T47D (cell line): Measurements from ENCODE around the gene S100A5.
"Not testable (repeated sequence)": the region's sequence is repeated elsewhere in the genome, so short reads cannot be mapped to it uniquely, and the experiment has no call there.

Experiments
- DNase-seq, 2 experiments: peaks; one replicate each; pipeline versions ENCODE4 v3.0.0 to v3.0.0-alpha.2; 2011 to 2012; ENCODE audit warnings: low read depth in 1 of 2, low spot score in 1 of 2
- JUND ChIP-seq: IDR thresholded peaks from 2 replicates; pipeline ENCODE4 v1.6.1; 2012; ENCODE audit warnings: low read depth
- in situ Hi-C: cut with HindIII; loops from 2 replicates; pipeline ENCODE4 v1.10.0; 2016; ENCODE audit warnings: low sequenced_read_pairs, low pct_unique_long_range_greater_than_20kb

The S100A5 gene

GRCh38 chr1:153531638-153532037 is 9.1 kb downstream of the S100A5 start:
- in situ Hi-C loops: no loop called here
- no peak for DNase-seq
- no peak for TF ChIP-seq JUND

DNA sequence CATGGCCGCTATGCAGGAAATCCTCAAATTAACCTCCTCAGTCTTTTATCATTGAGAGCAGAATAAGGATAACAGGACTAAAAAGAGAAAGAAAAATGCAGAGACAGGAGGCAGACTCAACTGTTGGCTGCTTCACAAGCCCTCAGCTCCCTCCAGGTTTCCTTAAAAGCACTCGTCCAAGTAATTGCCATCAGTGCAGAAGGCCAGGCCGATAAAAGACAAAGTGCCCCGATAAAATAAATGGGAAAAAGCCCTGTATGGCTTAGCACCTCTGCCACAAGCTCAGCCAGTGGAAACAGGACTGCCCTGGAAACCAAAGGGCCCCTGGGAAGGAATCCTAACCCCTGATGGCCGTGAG is 13.1 kb downstream of the S100A5 start:
- no peak for DNase-seq
- no peak for TF ChIP-seq JUND
- in situ Hi-C loops: no loop called here

DNA sequence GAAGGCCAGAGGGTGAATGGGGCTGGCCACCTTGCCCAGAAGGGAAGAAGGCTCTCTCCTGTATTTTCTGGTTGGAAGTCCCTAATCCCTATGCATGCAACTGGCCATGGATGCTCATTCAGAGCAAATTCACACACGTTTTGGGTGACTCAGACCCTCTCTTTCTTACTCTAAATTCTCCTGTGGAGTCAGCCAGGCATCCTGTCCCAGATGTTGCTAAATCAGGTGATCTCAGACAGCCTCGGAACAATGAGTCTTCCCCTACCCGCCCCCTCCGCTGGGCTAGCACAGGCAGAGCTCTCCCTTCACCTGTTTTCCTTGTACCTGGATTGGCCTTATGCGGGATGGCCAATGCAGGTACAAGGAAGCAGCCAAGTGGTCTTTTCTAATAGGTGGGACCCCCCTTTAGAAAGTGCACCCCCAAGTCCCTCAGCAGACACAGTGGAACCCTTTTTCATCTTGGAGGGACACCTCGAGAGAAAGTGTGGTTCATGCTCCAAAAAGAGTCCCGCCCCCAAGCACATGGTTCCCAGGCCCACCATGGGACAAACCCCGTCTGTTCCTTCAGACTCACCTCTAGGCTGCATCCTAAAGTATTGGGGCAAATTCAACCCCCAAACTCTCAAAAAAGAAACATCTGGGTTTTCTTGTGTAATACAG is 13.6 kb downstream of the S100A5 start:
- in situ Hi-C loops: no loop called here
- no peak for DNase-seq
- no peak for TF ChIP-seq JUND

DNA sequence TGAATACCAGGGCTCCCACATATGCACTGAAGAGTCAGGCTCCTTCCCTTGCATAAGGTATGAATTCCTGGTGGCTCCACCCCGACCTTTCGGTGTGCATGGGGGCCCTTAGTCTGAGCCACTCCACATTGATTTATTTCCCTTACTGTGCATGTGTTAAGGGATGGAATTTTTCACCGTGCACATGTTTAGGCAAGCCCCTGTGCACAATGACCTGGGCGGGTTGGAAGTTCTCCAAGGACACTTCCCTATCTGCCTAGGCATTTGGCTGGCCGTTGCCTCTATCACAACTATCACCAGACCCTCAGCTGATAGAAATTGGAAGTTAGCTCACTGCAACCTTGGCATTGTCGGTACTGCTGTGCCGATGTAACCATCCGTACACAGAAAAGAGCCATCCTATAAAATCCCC is 14.6 kb downstream of the S100A5 start:
- DNase-seq: no peak
- no peak for TF ChIP-seq JUND
- in situ Hi-C loops: no loop called here

GRCh38 chr1:153525088-153525728 is 15.5 kb downstream of the S100A5 start:
- no peak for DNase-seq
- TF ChIP-seq JUND: no peak
- in situ Hi-C loops: no loop called here

- DNase-seq, in situ Hi-C loops: not testable (repeated sequence)
Measured at GRCh38 chr1:153522353-153523048, 18.2 kb downstream of the S100A5 start.

GRCh38 chr1:153521808-153522207 is 18.9 kb downstream of the S100A5 start:
- DNase-seq, in situ Hi-C loops: not testable (repeated sequence)

DNA sequence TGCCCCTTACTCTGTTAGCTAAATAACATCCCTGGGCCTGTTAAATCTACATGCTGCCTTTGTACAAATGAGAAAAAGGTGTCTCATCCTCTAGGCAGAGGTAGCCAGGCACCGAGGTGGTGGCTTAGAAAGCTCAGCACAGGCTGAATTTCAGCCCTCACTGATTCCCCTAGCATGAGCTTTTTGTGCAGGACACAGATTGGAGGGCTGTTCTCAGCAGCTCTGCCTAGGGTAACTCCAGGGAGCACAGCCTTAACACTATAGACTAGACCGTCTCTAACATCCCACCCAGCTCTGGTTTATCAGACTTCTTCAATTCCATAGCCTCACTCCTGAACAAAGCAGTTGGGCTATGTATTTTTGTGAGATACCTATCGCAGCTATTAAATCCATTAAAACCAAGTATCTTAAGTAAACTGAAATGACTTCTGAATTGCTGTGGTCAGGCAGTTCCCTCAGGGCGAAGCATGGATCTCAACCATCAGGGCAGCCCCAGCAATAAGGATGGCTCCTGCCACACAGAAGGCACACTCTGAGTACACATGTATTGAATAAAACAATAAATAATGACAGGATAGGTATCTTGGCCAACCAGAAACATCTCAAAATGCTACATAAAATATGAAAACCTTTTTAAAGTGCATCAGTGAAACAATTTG is 19.8 kb downstream of the S100A5 start:
- in situ Hi-C loops: no loop called here
- DNase-seq: peak in 1 of 2 experiments; percentile 53
- TF ChIP-seq JUND: no peak

DNA sequence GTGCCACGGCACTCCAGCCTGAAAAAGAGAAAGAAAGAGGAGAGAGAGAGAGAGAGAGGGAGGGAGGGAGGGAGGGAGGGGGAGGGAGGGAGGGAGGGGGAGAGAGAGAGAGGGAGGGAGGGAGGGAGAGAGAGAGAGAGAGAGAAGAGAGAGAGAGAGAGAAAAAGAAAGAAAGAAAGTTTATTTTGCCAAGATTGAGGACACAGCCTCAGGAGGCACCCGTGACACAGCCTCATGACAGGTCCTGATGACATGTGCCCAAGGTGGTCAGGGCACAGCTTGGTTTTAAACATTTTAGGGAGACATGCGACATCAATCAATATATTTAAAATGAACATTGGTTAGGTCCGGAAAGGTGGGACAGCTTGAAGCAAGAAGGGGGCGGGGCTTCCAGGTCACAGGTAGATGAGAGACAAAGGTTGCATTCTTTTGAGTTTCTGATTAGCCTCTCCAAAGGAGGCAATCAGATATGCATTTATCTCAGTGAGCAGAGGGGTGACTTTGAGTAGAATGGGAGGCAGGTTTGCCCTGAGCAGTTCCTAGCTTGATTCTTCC is 20.5 kb downstream of the S100A5 start:
- DNase-seq, in situ Hi-C loops: not testable (repeated sequence)

- no peak for DNase-seq
- in situ Hi-C loops: no loop called here
- no peak for TF ChIP-seq JUND
Measured at GRCh38 chr1:153519242-153519641, 21.5 kb downstream of the S100A5 start.

- in situ Hi-C loops: no loop called here
- DNase-seq: peak; percentile 25 to 79
- no peak for TF ChIP-seq JUND
Measured at GRCh38 chr1:153515504-153516394, 25.0 kb downstream of the S100A5 start.

DNA sequence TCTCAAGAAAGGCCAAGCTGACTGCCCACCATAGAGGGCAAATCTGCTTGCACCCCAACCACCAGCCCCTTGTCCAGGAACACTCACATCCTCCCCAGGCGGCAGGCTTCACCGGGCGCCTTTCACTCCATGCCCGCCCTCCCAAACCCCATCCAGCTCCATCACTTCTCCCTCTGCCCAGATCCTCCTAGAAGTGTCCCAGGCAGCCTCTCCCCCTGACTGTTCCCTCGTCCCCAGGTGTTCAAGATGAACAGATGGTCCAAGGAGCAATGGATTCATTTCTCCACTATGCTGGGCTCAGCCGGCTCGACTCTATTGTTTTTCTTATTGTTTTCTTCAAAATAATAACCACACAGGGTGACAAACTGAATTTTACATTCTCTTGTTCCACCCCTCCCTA is 27.1 kb downstream of the S100A5 start:
- no peak for TF ChIP-seq JUND
- no peak for DNase-seq
- in situ Hi-C loops: no loop called here
